ENCODE data around the gene PRKCB.

- TF ChIP-seq CTCF (IDR thresholded peaks at IDR 0.05; ENCODE audit: insufficient read depth, low read length) (no peak), GABPA (IDR thresholded peaks at IDR 0.05; ENCODE audit: low read depth) (no peak)
Observed at GRCh38 chr16:24141466-24141865, 305.7 kb downstream of the PRKCB start.

All from HL-60 (cell line).